HEK293T (cell line): ENCODE results near the gene KCNG2.

Experiments used
- BHLHE40 ChIP-seq: fragments of 450-650 bp; IDR thresholded peaks from 2 replicates; pipeline ENCODE4 v1.6.1; 2016; ENCODE audit warnings: mild to moderate bottlenecking, moderate library complexity, borderline replicate concordance
- CTBP1 ChIP-seq: fragments of 450-650 bp; IDR thresholded peaks from 2 replicates; pipeline ENCODE4 v1.6.1; 2016; ENCODE audit warnings: borderline replicate concordance
- FOXK2 ChIP-seq: fragments of 450-650 bp; IDR thresholded peaks from 2 replicates; pipeline ENCODE4 v1.6.1; 2016; ENCODE audit warnings: mild to moderate bottlenecking
- FOXM1 ChIP-seq: fragments of 450-650 bp; IDR thresholded peaks from 2 replicates; pipeline ENCODE4 v1.6.1; 2017; ENCODE audit warnings: mild to moderate bottlenecking, borderline replicate concordance
- LEF1 ChIP-seq: fragments of 450-650 bp; IDR thresholded peaks from 2 replicates; pipeline ENCODE4 v1.6.1; 2017; ENCODE audit warnings: mild to moderate bottlenecking, borderline replicate concordance
- SP1 ChIP-seq: fragments of 450-650 bp; IDR thresholded peaks from 2 replicates; pipeline ENCODE4 v1.6.1; 2017
- SUZ12 ChIP-seq: fragments of 450-650 bp; IDR thresholded peaks from 2 replicates; pipeline ENCODE4 v1.6.1; 2016; ENCODE audit warnings: mild to moderate bottlenecking
- TARDBP ChIP-seq: fragments of 450-650 bp; IDR thresholded peaks from 2 replicates; pipeline ENCODE4 v1.6.1; 2016
- TF ChIP-seq, protein P1 (sequence below): fragments of 450-650 bp; IDR thresholded peaks from 2 replicates; pipeline ENCODE4 v1.6.1; 2016

DNA sequence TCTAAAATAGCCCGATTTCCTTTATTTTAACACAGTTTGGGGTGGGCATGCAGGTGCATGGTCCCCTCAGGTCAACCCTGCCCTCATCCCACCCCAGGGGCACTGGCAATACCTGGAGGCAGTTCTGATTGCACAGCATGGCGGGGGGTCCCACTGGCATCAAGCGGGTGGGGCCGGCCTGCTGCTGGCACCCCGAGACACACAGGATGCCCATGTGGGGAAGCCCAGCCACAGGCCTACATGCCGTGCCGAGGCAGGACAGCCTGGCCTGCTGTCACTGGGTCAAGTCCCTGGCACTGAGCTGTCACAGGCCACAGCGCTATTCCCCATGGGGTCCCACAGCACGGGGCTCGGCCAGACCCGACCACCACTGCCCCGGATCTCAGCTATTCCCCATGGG is 11.9 kb upstream of the KCNG2 start:
- TF ChIP-seq SP1: no peak
- no peak for TF ChIP-seq FOXM1
- no peak for TF ChIP-seq FOXK2
- TF ChIP-seq BHLHE40: no peak
- no peak for TF ChIP-seq SUZ12
- no peak for TF ChIP-seq CTBP1
- TF ChIP-seq LEF1: no peak
- TF ChIP-seq TARDBP: no peak
- TF ChIP-seq, protein P1, sequence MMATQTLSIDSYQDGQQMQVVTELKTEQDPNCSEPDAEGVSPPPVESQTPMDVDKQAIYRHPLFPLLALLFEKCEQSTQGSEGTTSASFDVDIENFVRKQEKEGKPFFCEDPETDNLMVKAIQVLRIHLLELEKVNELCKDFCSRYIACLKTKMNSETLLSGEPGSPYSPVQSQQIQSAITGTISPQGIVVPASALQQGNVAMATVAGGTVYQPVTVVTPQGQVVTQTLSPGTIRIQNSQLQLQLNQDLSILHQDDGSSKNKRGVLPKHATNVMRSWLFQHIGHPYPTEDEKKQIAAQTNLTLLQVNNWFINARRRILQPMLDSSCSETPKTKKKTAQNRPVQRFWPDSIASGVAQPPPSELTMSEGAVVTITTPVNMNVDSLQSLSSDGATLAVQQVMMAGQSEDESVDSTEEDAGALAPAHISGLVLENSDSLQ: no peak
